Endothelial cell of umbilical vein (primary cell): ENCODE results near the gene PDE4C. TPM values are rescaled to one million over a fixed set of nuclear protein-coding genes. Genes with fewer than 3 reads are reported as not detected.

ENCODE experiments used
- BruUV-seq: library from RNA; stranded (reverse); fragments of 400-500 nt; replicated peaks from 2 replicates; lab custom pipeline; 2021; lab: Mats Ljungman, UMichigan
- CTCF ChIA-PET: fragments of 300-600, 350-600 bp; sonication (Branson Sonifier 250); formaldehyde crosslinking; loops from one replicate; lab custom pipeline; 2021; ENCODE audit warnings: antibody characterized with exemption, inconsistent platforms; lab: Charles Lee
- POLR2A ChIA-PET: fragments of 300-600, 350-600 bp; sonication (Branson Sonifier 250); formaldehyde crosslinking; loops from one replicate; lab custom pipeline; 2021; ENCODE audit warnings: antibody characterized with exemption, inconsistent platforms; lab: Charles Lee
- DNase-seq: peaks from one replicate; pipeline ENCODE4 v3.0.0-alpha.2; 2011; ENCODE audit warnings: low read depth, low spot score
- FAIRE-seq: peaks from 2 replicates; lab custom pipeline; 2011; peaks lifted over from hg19 to GRCh38; lab: Jason Lieb, UNC
- H2AFZ ChIP-seq: 2 replicates; pipeline ENCODE4 v1.6.0; 2012; ENCODE audit warnings: low read depth, low read length, control low read depth, inconsistent platforms
- H3K27ac ChIP-seq: 2 replicates; pipeline ENCODE4 v1.5.1; 2011; ENCODE audit warnings: low read depth, mild to moderate bottlenecking, control low read depth, low read length, moderate library complexity; ENCODE audit not compliant: insufficient read depth
- H3K27me3 ChIP-seq, 2 experiments: 2 replicates each; pipeline versions ENCODE4 v1.6.0 to v1.6.1; 2011; ENCODE audit warnings: low read length in 2 of 2, mixed read lengths in 1 of 2; ENCODE audit not compliant: control insufficient read depth in 2 of 2, insufficient read depth in 2 of 2
- H3K36me3 ChIP-seq, 2 experiments: 2 replicates in 1 of 2; 3 replicates in 1 of 2; pipeline ENCODE4 v1.5.1; 2011; ENCODE audit warnings: low read length in 2 of 2, mild to moderate bottlenecking in 1 of 2, moderate library complexity in 1 of 2; ENCODE audit not compliant: control insufficient read depth in 2 of 2, insufficient read depth in 2 of 2; ENCODE audit errors: extremely low read depth in 1 of 2
- H3K4me1 ChIP-seq: 3 replicates; pipeline ENCODE4 v1.5.1; 2011; ENCODE audit warnings: mild to moderate bottlenecking, low read length; ENCODE audit not compliant: control insufficient read depth, insufficient read depth; ENCODE audit errors: extremely low read depth
- H3K4me2 ChIP-seq: 2 replicates; pipeline ENCODE4 v1.6.1; 2011; ENCODE audit warnings: low read length, control low read depth, mixed read lengths; ENCODE audit not compliant: insufficient read depth
- H3K4me3 ChIP-seq, 3 experiments: fragments of 200-600 bp in 1 of 3; sonication (generic), shearing (Covaris generic) in 1 of 3; replicated peaks in 1 of 3; 2 replicates each; pipeline ENCODE4 v1.5.1; 2011 to 2016; ENCODE audit warnings: control low read depth in 3 of 3, low read length in 3 of 3, mild to moderate bottlenecking in 2 of 3, inconsistent platforms in 1 of 3, low read depth in 1 of 3, moderate library complexity in 1 of 3; ENCODE audit not compliant: insufficient read depth in 1 of 3
- H3K79me2 ChIP-seq: 2 replicates; pipeline ENCODE4 v1.6.0; 2012; ENCODE audit warnings: low read length, inconsistent platforms; ENCODE audit not compliant: control insufficient read depth, insufficient read depth
- H3K9ac ChIP-seq: replicated peaks from 2 replicates; pipeline ENCODE3; 2011; ENCODE audit warnings: low read length, control low read depth; ENCODE audit not compliant: insufficient read depth; ENCODE audit errors: extremely low read depth
- H3K9me1 ChIP-seq: replicated peaks from 3 replicates; pipeline ENCODE4 v1.6.0; 2011; ENCODE audit warnings: mild to moderate bottlenecking, low read length; ENCODE audit not compliant: control insufficient read depth, insufficient read depth; ENCODE audit errors: extremely low read depth
- H3K9me3 ChIP-seq: replicated peaks from 2 replicates; pipeline ENCODE4 v1.5.1; 2012; ENCODE audit warnings: low read length, inconsistent platforms; ENCODE audit not compliant: control insufficient read depth, insufficient read depth
- H4K20me1 ChIP-seq: replicated peaks from 2 replicates; pipeline ENCODE3; 2011; ENCODE audit warnings: mild to moderate bottlenecking, low read length; ENCODE audit not compliant: control insufficient read depth, insufficient read depth; ENCODE audit errors: extremely low read depth
- CTCF ChIP-seq, 2 donors: IDR thresholded peaks; 1 replicate in 1 of 2; 2 replicates in 1 of 2; pipeline ENCODE4 v1.5.1; 2011; ENCODE audit warnings: low read length in 2 of 2, mild to moderate bottlenecking in 2 of 2, moderate library complexity in 2 of 2, control low read depth in 1 of 2, inconsistent platforms in 1 of 2, low read depth in 1 of 2; ENCODE audit not compliant: insufficient read depth in 1 of 2; ENCODE audit errors: extremely low read depth in 1 of 2
- EZH2 ChIP-seq: IDR thresholded peaks from 2 replicates; pipeline ENCODE4 v1.6.1; 2012; ENCODE audit warnings: borderline replicate concordance, low read depth, mild to moderate bottlenecking, moderate library complexity, low read length, inconsistent platforms; ENCODE audit not compliant: severe bottlenecking
- FOS ChIP-seq: IDR thresholded peaks from 2 replicates; pipeline ENCODE4 v1.6.1; 2011; ENCODE audit warnings: mild to moderate bottlenecking, low read length, moderate library complexity, borderline replicate concordance; ENCODE audit not compliant: insufficient read depth
- GATA2 ChIP-seq: IDR thresholded peaks from 2 replicates; pipeline ENCODE4 v1.7.0; 2011; ENCODE audit warnings: low read depth, mild to moderate bottlenecking, moderate library complexity, mixed read lengths, low read length; ENCODE audit not compliant: insufficient read length, insufficient read depth
- JUN ChIP-seq: IDR thresholded peaks from 2 replicates; pipeline ENCODE4 v1.6.1; 2011; ENCODE audit warnings: borderline replicate concordance, low read depth; ENCODE audit not compliant: insufficient read length, insufficient read depth
- MAX ChIP-seq: IDR thresholded peaks from 2 replicates; pipeline ENCODE4 v1.6.1; 2011; ENCODE audit not compliant: insufficient read depth, insufficient read length
- MYC ChIP-seq: IDR thresholded peaks from one replicate; pipeline ENCODE4 v1.6.1; 2011; ENCODE audit warnings: mild to moderate bottlenecking, low read depth, low read length
- POLR2A ChIP-seq: IDR thresholded peaks from 2 replicates; pipeline ENCODE4 v1.6.1; 2012; ENCODE audit warnings: low read depth, mild to moderate bottlenecking, control low read depth, low read length
- POLR2AphosphoS5 ChIP-seq: IDR thresholded peaks from 2 replicates; pipeline ENCODE4 v1.6.1; 2012; ENCODE audit warnings: low read depth, mild to moderate bottlenecking, control low read depth, low read length, moderate library complexity; ENCODE audit not compliant: insufficient read depth
- dilution Hi-C: fragments of 300-500 bp; cut with MboI; formaldehyde crosslinking; loops from one replicate; pipeline ENCODE4 v1.15.0; 2019; ENCODE audit warnings: low sequenced_read_pairs; ENCODE audit not compliant: extremely low pct_ligation_motif_present
- intact Hi-C: fragments of 100-400 bp; cut with micrococcal nuclease; formaldehyde crosslinking; loops from one replicate; pipeline ENCODE4 v1.10.0; 2022
- polyA plus RNA-seq, 4 experiments: library from polyadenylated mRNA; depleted of rRNA in 3 of 4; stranded (reverse) in 3 of 4; unstranded in 1 of 4; fragments of >200 nt; gene quantifications; 2 replicates each; pipeline versions ENCODE4 v1.2.1 to v1.2.3, GENCODE V29; 2011 to 2012; ENCODE audit warnings: missing spikeins in 1 of 4
- total RNA-seq: library from RNA; stranded (reverse); gene quantifications from 2 replicates; pipeline ENCODE4 v1.2.3, GENCODE V29; 2021

Gene PDE4C
- total and polyA plus RNA-seq, 2 donors (not counting 3 experiments of a cell fraction or from before 2014, with no cell fraction given) = 0.29 to 0.97 TPM

GRCh38 chr19:18262144-18262543 lies 35.9 kb upstream of the PDE4C start:
- BruUV-seq = no TSS peak
- dilution Hi-C loops = no loop called here
- FAIRE-seq = no peak

More at GRCh38 chr19:18262144-18262543, 35.9 kb upstream of the PDE4C start:
- H3K4me3 ChIP-seq = no peak overlapping the region
- H3K4me2 ChIP-seq = no peak overlapping the region
- POLR2A ChIA-PET = no interaction called here
- H3K9me1 ChIP-seq = no peaks in the 10 kb centered on the region
- H4K20me1 ChIP-seq = no peaks in the 10 kb centered on the region
- H3K36me3 ChIP-seq = peaks cover 0 to 9% of the 10 kb centered on the region in 2 experiments
- no peak for TF ChIP-seq EZH2
- no peak for TF ChIP-seq POLR2A
- TF ChIP-seq FOS = no peak
- no peak for TF ChIP-seq MAX
- TF ChIP-seq CTCF (IDR thresholded peaks at IDR 0.05; ENCODE audit: extremely low read depth in 1 of 2, insufficient read depth in 1 of 2, low read depth in 1 of 2, low read length in 2 of 2) = no peak
- no peak for TF ChIP-seq MYC
- TF ChIP-seq POLR2AphosphoS5 = no peak
- no peak for TF ChIP-seq GATA2
- no peak for TF ChIP-seq JUN
- H3K79me2 ChIP-seq = no peaks in the 10 kb centered on the region
- H2AFZ ChIP-seq = no peak overlapping the region
- CTCF ChIA-PET = interaction anchor here (1.2 to 2.5 kb wide), 3 partner anchors 10 to 67 kb away, joined by 6 to 14 read pairs (median 7); no protein-coding TSS in a partner anchor
- no peaks in the 10 kb centered on the region for H3K4me1 ChIP-seq
- no peaks in the 10 kb centered on the region for H3K9me3 ChIP-seq
- no peak overlapping the region for H3K27ac ChIP-seq
- no peak for DNase-seq
- H3K27me3 ChIP-seq = no peaks in the 10 kb centered on the region
- intact Hi-C loops = no loop called here
- no peak overlapping the region for H3K9ac ChIP-seq
